ENCODE data around the gene DNAJC1.

Gene DNAJC1, protein sequence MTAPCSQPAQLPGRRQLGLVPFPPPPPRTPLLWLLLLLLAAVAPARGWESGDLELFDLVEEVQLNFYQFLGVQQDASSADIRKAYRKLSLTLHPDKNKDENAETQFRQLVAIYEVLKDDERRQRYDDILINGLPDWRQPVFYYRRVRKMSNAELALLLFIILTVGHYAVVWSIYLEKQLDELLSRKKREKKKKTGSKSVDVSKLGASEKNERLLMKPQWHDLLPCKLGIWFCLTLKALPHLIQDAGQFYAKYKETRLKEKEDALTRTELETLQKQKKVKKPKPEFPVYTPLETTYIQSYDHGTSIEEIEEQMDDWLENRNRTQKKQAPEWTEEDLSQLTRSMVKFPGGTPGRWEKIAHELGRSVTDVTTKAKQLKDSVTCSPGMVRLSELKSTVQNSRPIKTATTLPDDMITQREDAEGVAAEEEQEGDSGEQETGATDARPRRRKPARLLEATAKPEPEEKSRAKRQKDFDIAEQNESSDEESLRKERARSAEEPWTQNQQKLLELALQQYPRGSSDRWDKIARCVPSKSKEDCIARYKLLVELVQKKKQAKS

DNA sequence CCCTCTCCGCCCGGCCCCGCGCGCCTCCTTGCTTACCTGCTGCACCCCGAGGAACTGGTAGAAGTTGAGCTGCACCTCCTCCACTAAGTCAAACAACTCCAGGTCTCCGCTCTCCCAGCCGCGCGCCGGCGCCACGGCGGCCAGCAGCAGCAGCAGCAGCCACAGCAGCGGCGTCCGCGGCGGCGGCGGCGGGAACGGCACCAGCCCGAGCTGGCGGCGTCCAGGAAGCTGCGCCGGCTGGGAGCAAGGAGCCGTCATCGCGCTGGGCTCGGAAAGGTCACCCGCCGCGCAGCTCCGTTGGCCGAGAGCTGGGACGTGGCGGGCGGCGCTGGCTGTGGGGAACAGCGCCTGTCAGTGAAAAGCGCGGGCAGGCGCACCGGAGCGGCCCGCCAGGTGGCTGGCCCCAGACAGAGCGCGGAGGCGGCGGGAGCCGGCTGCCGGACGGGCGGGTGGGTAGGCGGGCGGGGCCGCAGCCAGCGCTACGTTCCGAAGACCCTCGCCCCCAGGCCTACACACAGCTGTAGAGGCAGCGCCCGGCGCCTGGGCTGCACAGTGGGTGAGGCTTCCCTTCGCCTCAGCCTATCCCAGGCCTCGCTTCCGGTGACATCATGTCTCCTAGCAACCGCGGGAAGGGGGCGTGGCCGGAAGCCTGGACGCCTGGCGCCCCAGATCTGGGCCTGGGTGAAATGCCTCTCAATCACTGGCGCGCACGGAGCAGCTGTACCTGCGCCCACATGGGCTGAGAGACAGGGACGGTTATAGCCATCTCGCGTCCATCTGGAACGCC, at the start of gene DNAJC1:
DNAJC1 (minus strand) TSS at position 554 of the 787 bp plus-strand sequence; CDS start at position 258, 296 bp downstream.
- no peaks in the 10 kb centered on the region; a peak in 1 of 3 replicates for H3K36me3 ChIP-seq (ENCODE audit: control insufficient read depth in 2 of 2, insufficient read depth in 1 of 2, low read length in 2 of 2)
- peak within 1 kb of the TSS; percentile 80 for H3K4me3 ChIP-seq (ENCODE audit: low read depth, low read length)
- POLR2A ChIA-PET: interaction anchor here (0.7 to 2.3 kb wide), 8 partner anchors 10 to 485 kb away, joined by 3 to 15 read pairs (median 4); partner anchors contain the start of gene COMMD3
- H3K9me3 ChIP-seq (ENCODE audit: control insufficient read depth, insufficient read depth, low read depth, low read length): no peaks in the 10 kb centered on the region
- H3K27ac ChIP-seq (ENCODE audit: extremely low read depth, low read depth, low read length): peak within 1 kb of the TSS; percentile 87
- CTCF ChIA-PET: interaction anchor here (0.6 to 1.6 kb wide), 5 partner anchors 10 to 507 kb away, joined by 3 to 11 read pairs (median 3); no protein-coding TSS in a partner anchor
- no peaks in the 10 kb centered on the region for H3K4me1 ChIP-seq (ENCODE audit: control insufficient read depth, insufficient read depth, low read length)
- TF ChIP-seq ZNF549 (tag by site-specific recombination; IDR thresholded peaks at IDR 0.05) (peak; percentile 99), ZNF791 (tag by site-specific recombination; IDR thresholded peaks at IDR 0.05) (no peak), ZXDB (tag by site-specific recombination; IDR thresholded peaks at IDR 0.05) (peak; percentile 76), SP7 (tag by site-specific recombination; IDR thresholded peaks at IDR 0.05) (peak; percentile 73; the same call in 1 of the 2 replicates), SALL2 (tag by site-specific recombination; IDR thresholded peaks at IDR 0.05; ENCODE audit: borderline replicate concordance) (no peak), GLIS2 (tag by site-specific recombination; IDR thresholded peaks at IDR 0.05) (peak; percentile 41; the same call in 1 of the 2 replicates), ZBTB8A (tag by site-specific recombination; IDR thresholded peaks at IDR 0.05) (peak; percentile 98), ZNF48 (tag by site-specific recombination; IDR thresholded peaks at IDR 0.05) (no peak), ZNF184 (tag by site-specific recombination; IDR thresholded peaks at IDR 0.05) (peak; percentile 24; the same call in 1 of the 2 replicates), ZNF626 (tag by site-specific recombination; IDR thresholded peaks at IDR 0.05) (0 out of 2 replicates have a peak, but pooled peaks have one; percentile 30), IKZF3 (tag by site-specific recombination; IDR thresholded peaks at IDR 0.05) (peak; percentile 74; the same call in 1 of the 2 replicates), ZNF404 (tag by site-specific recombination; IDR thresholded peaks at IDR 0.05) (no peak), ZNF121 (tag by site-specific recombination; IDR thresholded peaks at IDR 0.05) (peak; percentile 62; the same call in 1 of the 2 replicates), ZNF677 (tag by site-specific recombination; IDR thresholded peaks at IDR 0.05) (0 out of 2 replicates have a peak, but pooled peaks have one; percentile 40), HOXC10 (CRISPR knock-in tag; IDR thresholded peaks at IDR 0.05) (no peak), ZNF654 (tag by site-specific recombination; IDR thresholded peaks at IDR 0.05; ENCODE audit: low read depth) (no peak)
- TF ChIP-seq, protein P1, sequence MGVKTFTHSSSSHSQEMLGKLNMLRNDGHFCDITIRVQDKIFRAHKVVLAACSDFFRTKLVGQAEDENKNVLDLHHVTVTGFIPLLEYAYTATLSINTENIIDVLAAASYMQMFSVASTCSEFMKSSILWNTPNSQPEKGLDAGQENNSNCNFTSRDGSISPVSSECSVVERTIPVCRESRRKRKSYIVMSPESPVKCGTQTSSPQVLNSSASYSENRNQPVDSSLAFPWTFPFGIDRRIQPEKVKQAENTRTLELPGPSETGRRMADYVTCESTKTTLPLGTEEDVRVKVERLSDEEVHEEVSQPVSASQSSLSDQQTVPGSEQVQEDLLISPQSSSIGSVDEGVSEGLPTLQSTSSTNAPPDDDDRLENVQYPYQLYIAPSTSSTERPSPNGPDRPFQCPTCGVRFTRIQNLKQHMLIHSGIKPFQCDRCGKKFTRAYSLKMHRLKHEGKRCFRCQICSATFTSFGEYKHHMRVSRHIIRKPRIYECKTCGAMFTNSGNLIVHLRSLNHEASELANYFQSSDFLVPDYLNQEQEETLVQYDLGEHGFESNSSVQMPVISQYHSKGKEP (tag by site-specific recombination; IDR thresholded peaks at IDR 0.05): 0 out of 2 replicates have a peak, but pooled peaks have one; percentile 8
- TF ChIP-seq, protein P2, sequence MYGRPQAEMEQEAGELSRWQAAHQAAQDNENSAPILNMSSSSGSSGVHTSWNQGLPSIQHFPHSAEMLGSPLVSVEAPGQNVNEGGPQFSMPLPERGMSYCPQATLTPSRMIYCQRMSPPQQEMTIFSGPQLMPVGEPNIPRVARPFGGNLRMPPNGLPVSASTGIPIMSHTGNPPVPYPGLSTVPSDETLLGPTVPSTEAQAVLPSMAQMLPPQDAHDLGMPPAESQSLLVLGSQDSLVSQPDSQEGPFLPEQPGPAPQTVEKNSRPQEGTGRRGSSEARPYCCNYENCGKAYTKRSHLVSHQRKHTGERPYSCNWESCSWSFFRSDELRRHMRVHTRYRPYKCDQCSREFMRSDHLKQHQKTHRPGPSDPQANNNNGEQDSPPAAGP (tag by site-specific recombination; IDR thresholded peaks at IDR 0.05): 0 out of 2 replicates have a peak, but pooled peaks have one; percentile 22
- TF ChIP-seq, protein P3, sequence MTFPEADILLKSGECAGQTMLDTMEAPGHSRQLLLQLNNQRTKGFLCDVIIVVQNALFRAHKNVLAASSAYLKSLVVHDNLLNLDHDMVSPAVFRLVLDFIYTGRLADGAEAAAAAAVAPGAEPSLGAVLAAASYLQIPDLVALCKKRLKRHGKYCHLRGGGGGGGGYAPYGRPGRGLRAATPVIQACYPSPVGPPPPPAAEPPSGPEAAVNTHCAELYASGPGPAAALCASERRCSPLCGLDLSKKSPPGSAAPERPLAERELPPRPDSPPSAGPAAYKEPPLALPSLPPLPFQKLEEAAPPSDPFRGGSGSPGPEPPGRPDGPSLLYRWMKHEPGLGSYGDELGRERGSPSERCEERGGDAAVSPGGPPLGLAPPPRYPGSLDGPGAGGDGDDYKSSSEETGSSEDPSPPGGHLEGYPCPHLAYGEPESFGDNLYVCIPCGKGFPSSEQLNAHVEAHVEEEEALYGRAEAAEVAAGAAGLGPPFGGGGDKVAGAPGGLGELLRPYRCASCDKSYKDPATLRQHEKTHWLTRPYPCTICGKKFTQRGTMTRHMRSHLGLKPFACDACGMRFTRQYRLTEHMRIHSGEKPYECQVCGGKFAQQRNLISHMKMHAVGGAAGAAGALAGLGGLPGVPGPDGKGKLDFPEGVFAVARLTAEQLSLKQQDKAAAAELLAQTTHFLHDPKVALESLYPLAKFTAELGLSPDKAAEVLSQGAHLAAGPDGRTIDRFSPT (tag by site-specific recombination; IDR thresholded peaks at IDR 0.05): peak; percentile 93
- TF ChIP-seq, protein P4, sequence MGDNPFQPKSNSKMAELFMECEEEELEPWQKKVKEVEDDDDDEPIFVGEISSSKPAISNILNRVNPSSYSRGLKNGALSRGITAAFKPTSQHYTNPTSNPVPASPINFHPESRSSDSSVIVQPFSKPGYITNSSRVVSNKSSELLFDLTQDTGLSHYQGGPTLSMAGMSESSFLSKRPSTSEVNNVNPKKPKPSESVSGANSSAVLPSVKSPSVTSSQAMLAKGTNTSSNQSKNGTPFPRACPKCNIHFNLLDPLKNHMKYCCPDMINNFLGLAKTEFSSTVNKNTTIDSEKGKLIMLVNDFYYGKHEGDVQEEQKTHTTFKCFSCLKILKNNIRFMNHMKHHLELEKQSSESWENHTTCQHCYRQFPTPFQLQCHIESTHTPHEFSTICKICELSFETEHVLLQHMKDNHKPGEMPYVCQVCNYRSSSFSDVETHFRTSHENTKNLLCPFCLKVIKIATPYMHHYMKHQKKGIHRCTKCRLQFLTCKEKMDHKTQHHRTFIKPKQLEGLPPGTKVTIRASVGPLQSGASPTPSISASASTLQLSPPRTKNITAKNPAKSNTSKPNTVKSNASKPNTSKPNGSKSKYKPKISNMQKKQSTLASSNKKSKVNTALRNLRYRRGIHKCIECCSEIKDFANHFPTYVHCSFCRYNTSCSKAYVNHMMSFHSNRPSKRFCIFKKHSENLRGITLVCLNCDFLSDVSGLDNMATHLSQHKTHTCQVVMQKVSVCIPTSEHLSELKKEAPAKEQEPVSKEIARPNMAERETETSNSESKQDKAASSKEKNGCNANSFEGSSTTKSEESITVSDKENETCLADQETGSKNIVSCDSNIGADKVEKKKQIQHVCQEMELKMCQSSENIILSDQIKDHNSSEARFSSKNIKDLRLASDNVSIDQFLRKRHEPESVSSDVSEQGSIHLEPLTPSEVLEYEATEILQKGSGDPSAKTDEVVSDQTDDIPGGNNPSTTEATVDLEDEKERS (tag by site-specific recombination; IDR thresholded peaks at IDR 0.05): no peak
- TF ChIP-seq, protein P5, sequence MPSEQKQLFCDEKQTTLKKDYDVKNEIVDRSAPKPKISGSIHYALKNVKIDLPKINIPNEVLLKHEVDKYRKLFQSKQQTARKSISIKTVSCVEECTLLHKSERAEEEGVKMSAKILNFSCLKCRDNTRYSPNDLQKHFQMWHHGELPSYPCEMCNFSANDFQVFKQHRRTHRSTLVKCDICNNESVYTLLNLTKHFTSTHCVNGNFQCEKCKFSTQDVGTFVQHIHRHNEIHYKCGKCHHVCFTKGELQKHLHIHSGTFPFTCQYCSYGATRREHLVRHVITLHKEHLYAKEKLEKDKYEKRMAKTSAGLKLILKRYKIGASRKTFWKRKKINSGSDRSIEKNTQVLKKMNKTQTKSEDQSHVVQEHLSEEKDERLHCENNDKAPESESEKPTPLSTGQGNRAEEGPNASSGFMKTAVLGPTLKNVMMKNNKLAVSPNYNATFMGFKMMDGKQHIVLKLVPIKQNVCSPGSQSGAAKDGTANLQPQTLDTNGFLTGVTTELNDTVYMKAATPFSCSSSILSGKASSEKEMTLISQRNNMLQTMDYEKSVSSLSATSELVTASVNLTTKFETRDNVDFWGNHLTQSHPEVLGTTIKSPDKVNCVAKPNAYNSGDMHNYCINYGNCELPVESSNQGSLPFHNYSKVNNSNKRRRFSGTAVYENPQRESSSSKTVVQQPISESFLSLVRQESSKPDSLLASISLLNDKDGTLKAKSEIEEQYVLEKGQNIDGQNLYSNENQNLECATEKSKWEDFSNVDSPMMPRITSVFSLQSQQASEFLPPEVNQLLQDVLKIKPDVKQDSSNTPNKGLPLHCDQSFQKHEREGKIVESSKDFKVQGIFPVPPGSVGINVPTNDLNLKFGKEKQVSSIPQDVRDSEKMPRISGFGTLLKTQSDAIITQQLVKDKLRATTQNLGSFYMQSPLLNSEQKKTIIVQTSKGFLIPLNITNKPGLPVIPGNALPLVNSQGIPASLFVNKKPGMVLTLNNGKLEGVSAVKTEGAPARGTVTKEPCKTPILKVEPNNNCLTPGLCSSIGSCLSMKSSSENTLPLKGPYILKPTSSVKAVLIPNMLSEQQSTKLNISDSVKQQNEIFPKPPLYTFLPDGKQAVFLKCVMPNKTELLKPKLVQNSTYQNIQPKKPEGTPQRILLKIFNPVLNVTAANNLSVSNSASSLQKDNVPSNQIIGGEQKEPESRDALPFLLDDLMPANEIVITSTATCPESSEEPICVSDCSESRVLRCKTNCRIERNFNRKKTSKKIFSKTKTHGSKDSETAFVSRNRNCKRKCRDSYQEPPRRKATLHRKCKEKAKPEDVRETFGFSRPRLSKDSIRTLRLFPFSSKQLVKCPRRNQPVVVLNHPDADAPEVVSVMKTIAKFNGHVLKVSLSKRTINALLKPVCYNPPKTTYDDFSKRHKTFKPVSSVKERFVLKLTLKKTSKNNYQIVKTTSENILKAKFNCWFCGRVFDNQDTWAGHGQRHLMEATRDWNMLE (tag by site-specific recombination; conservative IDR thresholded peaks at IDR 0.05; ENCODE audit: low read depth): peak; percentile 61; the same call in 1 of the 2 replicates
